ENCODE measurements around the gene SECISBP2.

SECISBP2 gene

GRCh38 chr9:89383030-89383720 is 64.9 kb downstream of the SECISBP2 start:
- DNase-seq (ENCODE audit: low spot score), result no peak

GRCh38 chr9:89383721-89384300 is 65.5 kb downstream of the SECISBP2 start:
- no peak for DNase-seq (ENCODE audit: low spot score)

DNA sequence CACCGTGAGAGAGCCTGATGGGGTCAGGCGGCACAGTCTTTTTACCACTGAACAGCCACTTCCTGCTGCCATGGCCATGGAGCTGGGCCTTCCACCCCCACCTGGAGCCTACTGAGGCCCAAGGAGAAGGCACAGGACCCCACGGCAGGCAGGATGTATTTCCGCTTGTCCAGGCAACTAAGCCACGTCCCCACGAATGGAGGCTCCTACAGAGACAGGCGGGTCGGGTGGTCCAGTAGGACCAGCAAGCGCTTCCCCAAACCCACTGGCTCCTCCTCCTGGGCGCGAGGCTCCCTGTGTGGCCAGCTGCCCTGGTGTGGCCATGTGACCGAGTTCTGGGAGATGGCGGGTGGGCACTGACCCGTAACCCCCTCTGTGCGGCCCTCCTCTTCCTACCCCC is 66.5 kb downstream of the SECISBP2 start:
- DNase-seq (ENCODE audit: low spot score), result no peak

DNA sequence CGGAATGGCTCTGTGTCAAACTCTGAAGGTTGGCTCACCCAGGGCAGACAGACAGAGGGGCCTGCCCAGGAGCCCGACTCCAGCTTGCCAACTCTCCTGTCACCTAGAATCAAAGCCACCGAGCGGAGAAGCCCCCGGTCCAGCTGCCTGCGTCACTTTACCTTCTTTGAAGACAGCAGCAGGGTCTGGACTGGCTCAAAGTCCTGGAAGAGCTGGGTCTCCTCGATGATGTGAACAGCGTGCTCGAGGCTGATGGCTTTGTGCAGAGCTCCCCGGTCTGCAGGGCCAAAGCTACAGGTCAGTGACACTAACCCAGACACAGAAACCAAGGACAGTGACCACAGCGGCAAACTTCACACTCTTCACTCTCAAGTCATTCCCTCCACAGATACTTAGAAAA is 67.9 kb downstream of the SECISBP2 start:
- DNase-seq (ENCODE audit: low spot score), result no peak

DNA sequence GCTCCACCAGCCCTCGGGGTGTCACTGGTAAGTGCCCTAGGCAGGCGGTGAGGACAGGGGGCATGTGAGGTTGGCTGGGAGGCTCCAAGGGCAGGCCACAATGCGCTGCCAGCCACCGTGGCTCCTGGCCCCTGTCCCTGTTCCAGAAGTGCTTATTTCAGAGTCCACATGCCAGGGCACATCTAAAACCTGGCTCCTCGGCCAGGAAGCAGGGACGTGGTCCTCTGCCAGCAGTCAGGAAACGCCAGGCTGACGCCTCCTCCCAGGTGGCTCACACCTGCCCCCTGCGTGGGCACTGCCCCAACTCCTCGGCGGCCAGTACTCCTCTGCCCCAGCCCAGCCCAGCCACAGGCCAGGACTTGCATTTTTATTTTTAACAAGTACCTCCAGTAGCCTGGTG is 68.5 kb downstream of the SECISBP2 start:
- no peak for DNase-seq (ENCODE audit: low spot score)

DNA sequence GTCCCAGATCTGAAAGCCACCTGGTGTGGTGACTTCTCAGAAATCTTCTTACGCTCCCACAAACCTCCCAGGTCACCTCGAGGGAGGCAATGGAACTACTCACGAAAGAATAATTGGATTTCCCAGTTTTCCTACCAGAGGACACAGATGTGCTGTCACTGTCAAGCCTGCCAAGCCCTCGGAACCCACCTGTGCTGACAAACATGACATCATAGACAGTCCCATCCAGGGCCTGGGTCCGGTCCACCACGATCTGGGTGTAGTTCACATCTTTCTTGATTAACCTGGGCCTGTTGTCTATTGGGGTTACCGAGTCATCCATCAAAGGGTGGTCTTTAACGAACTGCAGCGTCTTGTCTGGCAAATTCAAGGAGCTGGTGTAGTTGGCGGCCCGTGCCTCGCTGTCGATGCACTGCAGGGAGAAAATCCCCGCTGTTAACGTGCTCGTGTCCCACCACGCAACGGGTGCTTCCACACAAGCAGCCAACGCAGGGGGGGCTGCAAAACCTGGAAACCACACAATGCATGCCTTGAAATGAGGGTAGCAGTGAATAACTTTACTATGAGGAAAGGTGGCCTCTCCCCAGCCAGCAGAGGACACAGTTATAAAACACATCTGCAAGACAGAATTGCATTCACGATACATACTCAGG is 69.0 kb downstream of the SECISBP2 start:
- no peak for DNase-seq (ENCODE audit: low spot score)

- no peak for DNase-seq (ENCODE audit: low spot score)
These were observed 70.0 kb downstream of the SECISBP2 start for GRCh38 chr9:89388084-89388867.

- DNase-seq (ENCODE audit: low spot score), result no peak
These were observed 70.5 kb downstream of the SECISBP2 start for GRCh38 chr9:89388868-89389177.

DNA sequence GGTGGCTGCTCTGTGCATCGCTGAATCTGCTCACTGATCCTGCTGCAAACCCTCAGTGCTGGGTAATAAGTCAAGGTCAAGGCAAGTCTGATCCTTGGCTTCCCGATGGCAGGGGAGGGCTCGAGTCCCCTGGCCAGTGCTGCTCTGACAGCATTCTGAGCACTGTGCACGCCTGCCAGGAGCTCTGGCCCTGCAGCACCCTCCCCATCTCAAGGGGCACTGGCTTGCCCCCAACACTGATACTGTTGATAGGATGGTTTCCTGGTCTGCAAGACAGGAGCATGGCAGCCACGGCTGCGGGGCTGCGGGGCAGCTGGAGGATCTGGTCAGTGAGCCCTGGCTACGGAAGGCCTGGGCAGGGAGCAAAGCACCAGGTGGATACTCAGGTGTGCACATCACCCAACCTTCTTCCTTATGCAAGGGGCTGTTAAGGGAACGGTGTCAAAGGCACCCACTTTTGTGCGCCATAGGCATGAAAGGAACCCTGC is 71.8 kb downstream of the SECISBP2 start:
- DNase-seq (ENCODE audit: low spot score), result no peak

- DNase-seq (ENCODE audit: low spot score), result no peak
These were observed 72.3 kb downstream of the SECISBP2 start for GRCh38 chr9:89390578-89391116.

DNA sequence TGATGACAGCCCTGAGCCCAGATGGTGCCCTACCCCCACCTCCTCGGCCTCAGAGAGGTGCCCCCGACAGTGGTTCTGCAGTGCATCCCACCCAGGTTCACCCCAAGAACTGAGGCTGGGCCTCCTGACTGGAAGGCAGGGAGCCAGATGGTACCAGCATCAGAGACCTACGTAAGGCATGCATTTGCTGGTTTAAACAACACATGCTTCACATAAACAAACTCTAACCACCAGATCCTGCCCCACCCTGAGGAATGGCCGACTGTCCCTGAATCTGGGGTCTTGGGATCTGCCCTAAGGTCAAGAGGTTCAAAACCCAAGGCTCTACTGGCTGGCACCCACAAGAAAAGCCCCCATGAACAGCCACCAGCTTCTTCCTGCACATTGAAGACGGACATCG is 73.3 kb downstream of the SECISBP2 start:
- DNase-seq (ENCODE audit: low spot score), result no peak

- DNase-seq (ENCODE audit: low spot score), result no peak
These were observed 76.1 kb downstream of the SECISBP2 start for GRCh38 chr9:89394412-89394811.

- DNase-seq (ENCODE audit: low spot score), result no peak
These were observed 77.8 kb downstream of the SECISBP2 start for GRCh38 chr9:89395931-89396710.

DNA sequence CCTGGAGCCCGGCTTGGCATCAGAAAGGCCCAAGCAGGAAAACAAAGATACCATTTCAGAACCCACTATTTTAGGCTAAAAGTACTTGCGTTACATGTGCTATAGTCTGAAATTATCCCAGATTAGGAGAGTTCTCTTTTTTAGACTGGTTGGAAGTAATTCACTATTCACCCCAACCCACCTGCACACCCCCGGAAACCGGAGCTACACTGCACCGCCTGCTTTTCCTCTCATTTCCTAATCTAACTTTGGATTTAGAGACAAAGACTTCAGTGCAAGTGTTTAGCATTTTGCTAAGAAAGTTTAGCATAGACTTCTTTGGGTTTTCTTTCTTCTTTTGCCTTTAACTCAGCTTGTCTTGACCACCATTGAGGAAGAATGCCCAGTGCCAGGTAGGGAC is 79.2 kb downstream of the SECISBP2 start:
- DNase-seq (ENCODE audit: low spot score), result no peak

GRCh38 chr9:89398621-89399020 is 80.3 kb downstream of the SECISBP2 start:
- no peak for DNase-seq (ENCODE audit: low spot score)

DNA sequence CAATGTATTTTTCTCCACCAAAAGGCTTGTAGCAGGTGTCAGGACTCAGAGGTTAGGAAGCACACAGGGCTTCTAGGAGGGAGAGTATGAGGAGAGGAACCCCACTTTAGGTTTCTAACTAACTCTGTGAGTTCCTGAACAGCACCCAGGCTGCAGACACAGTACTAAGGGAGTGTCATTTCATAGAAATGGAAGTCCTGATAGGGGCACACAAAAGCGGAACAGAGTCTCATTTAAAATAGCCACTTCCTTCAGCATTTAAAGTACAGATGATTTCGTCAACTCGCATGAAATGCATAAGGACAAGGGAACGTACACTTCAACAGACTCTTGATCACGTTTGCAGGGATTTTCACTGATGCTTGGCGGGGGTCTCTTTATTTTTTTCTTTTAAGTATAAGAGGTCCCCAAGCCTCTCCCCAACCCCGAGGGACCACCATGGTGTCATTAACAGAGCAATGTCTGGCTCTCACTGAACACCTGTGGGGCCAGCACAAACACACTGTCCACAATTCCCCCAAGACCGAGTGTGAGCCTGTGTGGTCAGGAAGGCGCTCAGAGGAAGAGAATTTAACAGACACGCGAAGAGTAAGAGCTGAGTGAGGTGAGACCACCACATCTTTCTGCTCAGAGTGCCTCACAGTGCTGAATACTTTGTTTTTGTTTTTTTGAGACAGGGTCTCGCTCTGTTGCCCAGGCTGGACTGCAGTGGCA is 82.3 kb downstream of the SECISBP2 start:
- no peak for DNase-seq (ENCODE audit: low spot score)

DNA sequence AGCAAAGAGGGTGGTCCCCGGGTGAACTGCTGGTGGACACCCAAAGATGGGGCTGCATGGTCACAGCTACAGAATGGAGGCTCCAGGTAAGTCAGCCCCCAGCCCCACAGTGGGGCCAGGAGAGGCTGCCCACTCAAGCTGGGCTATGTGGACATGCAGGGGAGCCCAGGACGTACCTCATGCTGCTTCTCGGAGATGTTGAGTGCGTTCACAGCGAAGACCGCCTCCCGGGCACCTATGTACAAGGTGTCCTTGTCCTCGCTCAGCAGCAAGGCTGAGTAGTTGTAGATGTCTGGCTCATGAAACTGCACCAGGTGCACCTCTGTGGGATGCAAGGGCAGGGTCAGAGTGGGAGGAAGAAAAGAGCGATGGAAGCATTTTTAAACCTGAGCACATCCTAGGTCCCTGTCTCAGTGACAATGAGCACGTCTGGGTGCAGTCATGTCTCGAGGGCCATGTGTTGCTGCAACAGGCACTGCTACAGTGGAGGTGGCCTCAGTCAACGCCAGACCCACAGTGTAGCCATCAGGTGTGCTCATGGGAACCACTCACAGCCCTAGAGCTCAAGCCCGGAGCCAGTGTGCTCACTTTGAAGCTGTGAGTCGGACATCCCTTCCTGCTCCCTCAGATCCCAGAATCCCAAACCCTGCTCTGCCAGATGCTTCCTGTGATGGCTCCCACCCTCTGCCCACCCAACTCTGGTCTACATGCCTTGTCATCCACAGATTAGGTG is 84.6 kb downstream of the SECISBP2 start:
- DNase-seq (ENCODE audit: low spot score), result no peak

DNA sequence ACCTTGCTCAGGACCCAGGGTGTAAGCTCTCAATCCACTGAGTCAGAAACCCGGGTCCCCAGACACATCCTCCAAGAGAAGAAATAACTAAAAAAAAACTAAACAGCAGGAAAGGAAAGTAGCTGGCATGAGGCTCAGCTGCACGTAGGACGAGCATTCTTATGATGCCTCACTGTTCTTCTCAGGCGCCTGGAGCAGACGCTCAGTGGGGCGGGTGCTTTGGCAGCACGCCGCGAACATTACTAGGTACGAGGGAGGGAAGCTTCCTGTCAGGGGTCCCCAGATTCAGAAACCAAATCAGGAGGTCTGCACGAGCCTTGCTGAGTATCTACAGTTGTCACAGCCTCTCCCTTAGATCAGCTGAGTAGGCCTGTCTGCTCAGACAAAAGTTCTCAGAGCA is 85.8 kb downstream of the SECISBP2 start:
- no peak for DNase-seq (ENCODE audit: low spot score)

DNA sequence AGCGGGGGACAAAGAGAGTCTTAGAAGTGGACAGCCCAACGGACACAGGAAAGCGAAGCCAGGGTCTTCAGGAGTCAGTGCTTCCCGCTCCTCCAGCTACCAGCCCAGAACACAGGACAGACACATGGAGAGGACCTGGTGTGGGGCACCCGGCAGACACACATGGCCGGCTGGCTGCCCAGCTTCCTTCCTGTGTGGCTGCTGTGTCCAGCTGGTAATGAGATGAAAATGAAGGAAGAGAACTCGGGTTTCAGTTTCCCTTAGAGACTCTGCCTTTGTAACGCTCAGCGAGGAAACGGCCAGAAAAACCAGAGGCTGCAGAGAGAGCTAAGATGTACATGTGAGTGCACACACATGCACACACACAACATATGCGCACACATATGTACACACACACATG is 87.5 kb downstream of the SECISBP2 start:
- DNase-seq (ENCODE audit: low spot score), result no peak

GRCh38 chr9:89407070-89407469 is 88.8 kb downstream of the SECISBP2 start:
- DNase-seq (ENCODE audit: low spot score), result no peak
